CD1c-positive myeloid dendritic cell (primary cell): ENCODE results near the gene SRGAP1.
A peak's percentile ranks its signal among the peaks of the same experiment; 100 is the strongest.
"Not testable (repeated sequence)": the region's sequence is repeated elsewhere in the genome, so short reads cannot be mapped to it uniquely, and the experiment has no call there.

Experiments
- DNase-seq: peaks from one replicate; pipeline ENCODE4 v3.0.0-alpha.2; 2016; ENCODE audit errors: extremely low spot score

SRGAP1 gene

DNA sequence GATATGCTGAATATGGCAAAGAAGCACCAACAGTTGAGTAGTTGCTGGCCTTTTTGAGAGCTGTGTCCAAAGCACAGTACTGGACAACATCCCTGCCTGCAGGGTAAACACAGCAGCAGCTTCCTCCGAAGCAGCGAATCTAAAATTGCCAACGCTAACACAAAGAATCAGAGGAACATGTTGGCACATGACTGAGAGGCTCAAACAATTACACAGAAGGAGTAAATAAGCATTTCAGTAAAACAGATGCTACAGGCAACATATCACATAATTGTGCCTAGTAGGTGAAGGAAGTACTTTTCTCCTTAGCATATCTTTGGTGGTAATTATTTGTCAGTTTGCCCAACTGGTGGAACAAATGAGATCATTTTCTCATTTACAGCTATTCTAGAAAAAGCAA lies 325.5 kb downstream of the SRGAP1 start:
- DNase-seq: no peak

DNA sequence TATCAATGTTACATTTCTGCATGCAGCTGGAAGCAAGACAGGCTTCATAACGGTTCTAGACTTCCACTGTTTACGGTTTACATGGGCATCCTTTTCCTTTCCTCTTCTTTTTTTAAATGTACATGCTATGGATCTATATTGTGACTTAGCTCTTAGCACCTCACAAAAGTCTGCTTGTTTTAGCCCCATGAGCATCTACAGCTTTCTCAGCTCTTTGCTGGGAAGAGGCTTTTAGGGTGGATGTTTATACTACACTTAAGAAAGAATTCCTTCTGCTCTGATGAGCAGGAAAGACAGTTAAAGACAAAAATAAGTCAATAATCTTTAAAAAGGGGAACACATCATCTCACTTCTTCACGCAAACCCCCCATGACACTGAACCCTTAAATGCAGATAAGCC lies 326.2 kb downstream of the SRGAP1 start:
- no peak for DNase-seq

DNA sequence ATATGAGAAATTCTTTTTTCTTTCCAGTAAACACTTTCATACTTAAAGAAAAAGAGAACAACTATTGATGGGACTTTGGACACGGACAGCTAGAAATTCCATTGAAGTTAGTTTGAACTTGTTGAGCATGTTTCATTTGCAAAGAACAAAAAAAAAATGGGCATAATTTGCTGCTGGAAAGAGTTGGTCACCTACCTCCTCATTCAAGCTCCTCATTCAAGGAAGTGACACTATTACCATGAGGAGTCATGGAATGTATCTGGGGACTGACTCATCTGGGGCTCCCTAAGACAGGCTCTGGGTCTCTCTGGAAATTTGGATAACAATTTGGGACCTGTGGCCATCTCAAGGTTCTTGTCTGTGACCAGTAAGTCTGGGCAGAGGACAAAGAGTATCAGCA lies 327.2 kb downstream of the SRGAP1 start:
- DNase-seq: no peak

DNA sequence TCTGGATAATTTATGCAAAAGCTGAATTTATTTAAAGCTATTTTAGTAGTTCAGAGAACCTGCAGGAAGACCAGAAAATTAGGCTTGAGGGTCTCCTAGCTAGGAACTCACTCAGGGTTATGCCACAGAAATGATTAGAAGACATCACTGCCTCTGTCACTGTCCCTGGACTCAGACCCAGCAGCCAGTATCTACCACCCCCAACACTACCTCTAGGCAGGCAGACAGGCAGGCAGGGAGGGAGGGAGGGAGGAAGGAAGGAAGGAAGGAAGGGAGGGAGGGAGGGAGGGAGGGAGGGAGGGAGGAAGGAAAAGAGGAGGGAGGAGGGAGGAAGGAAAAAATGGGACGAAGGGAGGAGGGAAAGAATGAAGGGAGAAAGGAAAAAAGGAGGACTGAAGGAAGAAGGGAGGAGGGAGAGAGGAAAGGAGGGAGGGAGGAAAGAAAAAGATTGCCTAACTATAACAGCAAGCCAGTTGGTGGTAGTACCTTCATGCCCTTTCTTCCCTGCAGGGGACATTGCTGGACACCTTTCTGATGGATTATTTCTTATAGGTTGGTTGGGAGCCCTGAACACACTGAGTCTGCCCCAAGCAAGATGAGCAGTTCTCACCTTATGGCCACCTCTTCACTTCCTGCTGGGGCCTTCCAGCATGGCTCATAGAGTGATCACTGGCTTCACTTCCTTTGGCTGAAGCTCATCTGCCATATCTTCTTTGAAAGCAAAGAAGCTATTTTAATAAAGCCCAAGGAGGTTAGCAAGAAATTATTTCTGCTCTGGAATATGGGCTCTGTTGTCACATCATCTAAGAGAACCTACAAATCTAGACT lies 327.9 kb downstream of the SRGAP1 start:
- no peak for DNase-seq

DNA sequence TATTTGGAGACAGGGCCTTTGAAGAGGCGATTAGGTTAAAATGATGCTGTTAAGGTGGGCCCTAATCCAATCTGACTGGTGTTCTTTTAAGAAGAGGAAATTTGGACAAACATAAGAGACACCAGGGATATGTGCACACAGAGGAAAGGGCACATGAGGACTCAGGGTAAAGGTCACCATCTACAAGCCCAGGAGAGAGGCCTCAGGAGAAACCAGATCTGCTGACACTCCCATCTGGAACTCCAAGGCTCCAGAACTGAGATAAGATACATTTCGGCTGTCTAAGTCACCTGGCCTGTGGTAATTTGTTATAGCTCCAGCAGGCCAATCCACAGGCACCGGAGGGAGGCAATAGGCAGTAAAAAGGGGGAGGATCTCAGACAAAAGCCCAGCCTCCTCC lies 329.0 kb downstream of the SRGAP1 start:
- DNase-seq: no peak

DNA sequence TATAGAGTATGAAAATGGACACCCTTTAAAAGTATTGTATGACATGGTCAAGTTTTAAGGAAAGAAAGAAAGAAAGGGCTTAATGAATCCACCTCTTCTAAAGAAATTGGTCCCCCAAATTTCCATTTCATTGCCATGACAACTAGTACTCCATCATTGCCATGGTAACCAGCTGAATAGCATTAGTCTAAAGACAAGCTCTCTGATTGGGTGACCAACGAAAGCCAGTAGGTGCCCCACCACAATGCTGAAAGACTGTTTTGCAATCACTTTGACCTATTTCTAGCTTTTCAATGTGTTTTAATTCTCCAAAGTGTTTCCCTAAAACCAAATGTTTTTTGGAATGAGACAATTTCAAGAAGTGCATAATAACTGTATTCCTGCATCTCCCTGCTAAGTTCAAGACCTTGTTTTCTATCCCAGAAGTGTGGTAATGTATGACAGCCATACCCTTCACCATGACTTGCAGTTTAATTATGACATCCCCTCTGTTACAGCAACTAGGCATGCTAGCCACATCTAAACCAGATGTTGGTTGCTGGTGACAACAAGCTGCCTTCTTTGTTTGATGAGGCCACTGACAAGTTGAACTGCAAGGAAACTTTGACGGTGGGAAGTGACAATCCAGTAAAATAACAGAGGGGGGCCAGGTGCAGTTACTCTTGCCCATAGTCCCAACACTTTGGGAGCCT lies 330.9 kb downstream of the SRGAP1 start:
- DNase-seq: peak; percentile 10

DNA sequence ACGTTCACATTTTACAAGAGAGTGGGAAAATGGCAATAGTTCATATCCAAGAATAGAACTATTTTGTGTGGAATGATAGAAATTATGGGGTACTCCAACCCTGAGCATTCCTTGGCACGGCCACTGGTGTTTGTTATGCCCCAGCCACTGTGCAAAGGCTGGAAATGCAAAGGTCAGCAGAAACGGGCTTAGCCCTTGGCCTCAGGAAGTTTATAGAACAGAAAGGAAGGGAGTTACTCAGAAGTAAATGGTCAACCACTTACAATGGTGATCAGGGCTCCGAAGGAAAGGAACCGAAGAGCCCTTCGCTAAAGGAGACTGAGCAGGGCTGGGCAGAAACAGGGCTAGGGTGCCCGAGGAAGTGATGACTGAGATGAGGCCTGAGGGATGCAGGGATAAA lies 332.5 kb downstream of the SRGAP1 start:
- DNase-seq: no peak

DNA sequence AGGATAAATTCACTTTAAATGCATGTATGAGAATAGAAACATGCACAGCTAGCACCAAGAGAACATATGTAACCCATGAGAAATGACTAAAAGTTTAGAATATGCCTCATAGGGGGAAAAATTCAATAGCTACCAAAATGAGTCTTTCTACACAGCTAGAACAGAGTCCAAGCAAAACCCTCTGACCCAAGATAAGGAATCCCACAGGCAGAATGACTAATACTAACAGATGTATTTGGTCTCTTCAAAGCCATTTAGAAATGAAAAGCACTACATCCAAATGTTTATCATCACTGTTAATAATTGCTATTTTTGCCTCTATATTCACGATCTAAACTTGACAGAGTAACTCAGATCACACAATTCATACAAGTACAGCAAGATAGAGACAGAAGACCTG lies 333.6 kb downstream of the SRGAP1 start:
- DNase-seq: no peak

DNA sequence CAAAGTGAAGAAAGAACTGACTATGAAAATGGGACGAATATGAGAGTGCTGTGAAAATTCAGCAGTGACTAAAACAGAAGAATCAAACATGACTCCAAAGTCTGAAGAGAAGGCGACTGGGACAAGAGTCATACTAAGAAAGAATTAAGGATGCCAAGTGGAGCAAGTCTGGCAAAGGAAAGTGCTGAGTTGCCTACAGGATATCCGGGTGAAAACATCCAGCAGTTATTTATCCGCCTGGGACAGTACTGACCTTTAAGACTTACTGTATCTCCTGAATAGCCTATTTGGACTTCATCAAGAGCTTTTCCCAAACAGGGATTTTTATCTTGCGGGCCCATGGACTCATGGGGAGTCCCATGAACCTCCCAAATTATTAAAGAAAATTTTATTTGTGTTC lies 336.5 kb downstream of the SRGAP1 start:
- no peak for DNase-seq

DNA sequence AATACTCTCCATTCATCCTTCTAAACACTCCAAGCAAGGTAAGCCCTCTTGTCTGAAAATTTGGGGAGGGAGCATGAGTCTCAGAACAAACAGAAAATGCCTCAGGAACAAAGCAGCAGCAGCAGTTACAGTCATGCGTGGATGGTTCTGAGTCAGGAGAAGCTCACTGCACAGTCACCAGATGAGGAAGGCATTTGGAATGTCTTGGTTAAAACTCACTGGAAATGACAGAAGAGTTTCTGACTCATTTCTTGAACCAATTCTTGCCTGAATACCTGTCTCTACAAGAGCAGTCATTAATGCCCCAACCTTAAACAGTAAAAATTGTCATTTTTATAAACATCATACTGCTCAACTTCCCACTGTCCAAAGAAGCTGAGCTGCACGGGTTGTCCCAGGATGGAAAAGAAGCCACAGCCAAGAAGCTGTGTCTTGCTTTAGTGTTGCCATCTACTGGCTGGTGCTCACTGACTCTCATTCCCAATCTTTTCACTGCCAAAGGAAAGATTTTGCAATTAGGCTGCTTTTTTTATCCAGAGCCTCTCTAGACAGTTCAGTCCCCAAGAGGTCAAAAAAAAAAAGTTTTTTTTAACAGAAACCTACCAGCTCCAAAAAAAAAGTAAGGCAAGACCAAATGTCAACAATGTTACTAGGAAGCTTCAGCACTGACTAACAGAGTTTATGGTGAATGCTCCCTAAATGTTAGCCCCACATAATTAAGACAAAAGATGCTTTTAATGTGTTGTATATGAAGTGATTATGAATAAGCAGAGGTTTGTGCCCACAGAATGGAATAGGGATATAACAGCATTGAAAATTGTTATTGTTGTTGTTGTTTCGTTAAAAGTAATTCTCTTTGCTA lies 337.2 kb downstream of the SRGAP1 start:
- peak; percentile 32 for DNase-seq

DNA sequence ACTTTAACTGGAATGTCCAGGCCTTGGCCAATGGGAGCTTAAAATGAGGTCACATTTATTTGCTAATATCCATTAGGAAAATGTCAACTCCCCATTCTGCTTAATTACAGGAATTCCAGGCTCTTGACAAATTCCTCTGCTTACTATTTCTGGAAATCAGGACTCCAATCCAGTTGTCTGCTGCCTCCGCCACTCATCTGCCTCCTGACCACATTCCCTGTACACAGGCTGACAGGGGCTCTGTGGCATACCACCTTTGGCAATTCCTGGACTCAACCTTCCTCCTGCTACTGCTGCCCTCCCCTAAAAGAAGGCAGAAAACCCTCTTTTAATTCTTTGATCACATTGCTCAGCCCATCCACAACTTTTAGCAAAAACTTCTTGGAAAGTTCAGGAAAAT lies 339.7 kb downstream of the SRGAP1 start:
- no peak for DNase-seq

DNA sequence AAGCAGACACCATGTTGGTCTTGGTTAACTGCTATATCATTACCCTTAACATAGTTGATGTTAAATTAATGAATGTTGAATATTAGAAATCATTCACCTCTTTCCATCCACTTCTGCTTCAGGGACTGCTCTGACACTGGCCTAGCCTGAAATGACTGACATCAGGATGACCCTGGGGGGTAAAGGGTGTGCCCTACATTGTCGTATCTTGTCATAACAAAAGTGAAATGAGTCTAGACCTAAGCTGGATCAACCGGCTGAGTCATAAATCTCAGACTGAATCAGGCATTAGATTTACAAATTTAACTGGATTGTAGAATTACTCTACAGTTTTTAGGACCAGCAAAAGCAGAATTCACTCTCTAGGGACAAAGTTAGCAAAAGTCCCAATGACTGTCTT lies 342.3 kb downstream of the SRGAP1 start:
- DNase-seq: peak; percentile 42

DNA sequence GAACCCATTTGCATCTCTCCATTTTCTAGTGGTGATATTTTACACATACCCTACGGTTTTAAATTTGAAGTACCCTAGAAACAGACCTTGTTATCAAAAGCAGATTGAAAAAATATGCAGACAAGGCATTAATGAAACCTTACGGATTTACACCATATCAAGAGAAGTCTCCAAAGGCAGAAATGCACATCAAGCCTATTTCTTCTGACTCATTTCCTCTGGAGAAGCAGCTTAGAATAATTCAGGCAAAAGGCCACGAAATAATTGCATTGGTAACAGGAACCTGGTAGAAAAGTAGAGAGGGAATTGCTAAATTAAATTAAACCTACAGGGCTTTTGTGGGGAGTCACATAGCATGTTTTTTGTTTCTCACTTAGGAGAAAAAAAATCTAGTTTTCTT lies 342.9 kb downstream of the SRGAP1 start:
- peak; percentile 59 for DNase-seq

DNA sequence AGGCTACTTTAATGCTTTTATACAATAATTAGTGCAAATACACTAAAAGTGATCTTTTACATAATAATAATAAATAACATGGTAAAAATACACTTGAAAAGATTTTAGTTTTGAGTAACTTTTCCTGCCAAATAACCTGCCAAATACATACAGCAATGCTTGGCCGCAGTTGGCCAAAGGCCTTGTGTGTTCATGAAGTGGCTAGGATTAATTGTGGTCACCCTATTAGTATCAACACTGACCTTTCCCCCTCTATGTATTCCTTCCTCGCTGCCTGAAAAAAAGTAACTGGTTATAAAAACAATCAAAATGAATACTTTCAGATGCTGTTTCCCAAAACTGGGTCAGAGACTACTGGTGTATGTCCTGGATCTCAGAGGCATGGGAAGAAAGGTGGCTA lies 343.3 kb downstream of the SRGAP1 start:
- DNase-seq: no peak

DNA sequence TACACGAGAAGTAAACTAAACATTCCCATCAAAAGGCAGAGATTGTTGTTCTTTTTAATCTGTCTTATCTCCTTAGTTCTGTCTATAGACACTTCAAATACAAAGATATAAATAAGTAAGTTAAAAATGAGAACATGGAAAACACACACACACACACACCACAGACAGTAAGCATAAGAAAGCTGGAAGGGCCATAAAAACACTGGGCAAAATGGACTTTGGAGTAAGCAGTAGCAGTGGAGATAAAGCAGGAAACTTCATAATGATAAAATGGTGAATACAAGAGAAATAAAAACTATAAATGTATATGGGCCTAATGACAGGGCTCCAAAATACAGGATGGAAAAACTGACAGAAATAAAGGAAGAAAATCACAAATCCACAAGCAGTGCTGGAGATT lies 345.0 kb downstream of the SRGAP1 start:
- no peak for DNase-seq

DNA sequence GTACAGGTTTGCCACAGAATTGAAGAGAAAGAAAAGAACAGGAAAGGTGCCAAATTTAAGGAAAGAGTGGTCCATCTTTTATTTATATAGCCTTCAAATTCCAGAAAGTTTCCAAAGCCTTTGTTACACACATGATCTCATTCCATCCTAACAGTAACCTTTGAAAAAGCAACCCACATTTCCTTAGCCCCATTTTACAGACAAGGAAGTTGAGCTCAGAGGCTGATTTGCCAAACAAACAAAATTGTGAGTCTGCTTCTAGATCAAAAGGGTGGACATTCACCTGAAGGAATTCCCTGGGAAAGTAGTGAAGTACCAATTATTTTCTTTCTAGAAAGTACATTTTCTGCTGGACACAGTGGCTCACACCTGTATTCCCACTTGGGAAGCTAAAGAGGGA lies 345.6 kb downstream of the SRGAP1 start:
- no peak for DNase-seq

DNA sequence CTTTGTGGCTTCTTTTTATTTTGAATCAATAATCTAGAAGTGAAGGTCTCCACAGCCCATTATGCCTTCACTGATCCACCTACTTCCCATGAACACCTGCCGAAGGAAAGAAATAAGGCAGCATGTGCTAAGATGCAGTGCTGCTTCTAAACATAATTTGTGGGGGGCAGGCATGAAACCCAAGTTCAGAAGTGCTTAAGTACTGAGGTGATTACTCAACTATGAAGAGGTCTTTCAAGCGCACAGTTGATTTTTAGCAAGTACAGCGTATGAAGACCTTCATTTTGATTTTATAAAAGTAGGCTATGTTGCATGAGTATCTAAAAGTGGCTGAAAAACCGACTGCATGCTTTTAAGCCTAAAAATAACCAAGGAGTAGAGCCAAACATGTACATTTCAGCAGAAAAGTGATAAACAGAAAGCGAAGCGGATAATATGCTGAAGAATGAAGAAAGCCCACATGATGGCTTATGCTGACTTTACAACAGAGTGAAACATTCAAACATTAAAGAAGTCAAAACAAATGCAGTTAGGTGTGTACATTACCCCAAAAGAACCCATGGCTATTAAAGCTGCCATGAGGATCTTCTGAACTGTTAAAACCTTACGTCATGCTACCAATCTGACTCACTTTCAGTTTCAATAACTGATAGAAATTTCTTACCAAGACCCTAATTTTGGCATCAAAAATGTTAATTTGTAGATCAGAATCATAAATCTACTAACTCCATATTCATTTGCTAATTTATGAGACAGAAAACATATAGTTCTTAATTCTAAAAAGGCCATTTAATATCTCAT lies 348.3 kb downstream of the SRGAP1 start:
- DNase-seq: no peak

DNA sequence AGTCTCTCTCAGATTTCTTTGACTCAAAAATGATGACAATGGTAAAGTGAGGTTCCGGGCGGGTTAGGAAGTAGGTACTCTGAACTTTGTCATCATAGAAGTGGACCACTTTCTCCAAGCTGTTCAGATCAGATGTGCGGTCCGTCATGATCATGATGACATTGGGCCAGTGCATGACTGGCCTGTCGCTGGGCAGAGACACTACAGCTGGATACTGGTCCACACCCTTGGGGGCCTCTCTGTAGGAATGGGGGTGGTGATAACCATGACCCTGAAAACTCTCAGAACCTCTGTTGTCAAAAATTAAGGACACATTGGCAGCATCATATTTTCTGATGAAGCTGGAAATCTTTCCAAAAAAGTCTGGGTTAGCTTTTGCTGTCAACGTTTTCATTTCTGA lies 349.4 kb downstream of the SRGAP1 start:
- DNase-seq: no peak

DNA sequence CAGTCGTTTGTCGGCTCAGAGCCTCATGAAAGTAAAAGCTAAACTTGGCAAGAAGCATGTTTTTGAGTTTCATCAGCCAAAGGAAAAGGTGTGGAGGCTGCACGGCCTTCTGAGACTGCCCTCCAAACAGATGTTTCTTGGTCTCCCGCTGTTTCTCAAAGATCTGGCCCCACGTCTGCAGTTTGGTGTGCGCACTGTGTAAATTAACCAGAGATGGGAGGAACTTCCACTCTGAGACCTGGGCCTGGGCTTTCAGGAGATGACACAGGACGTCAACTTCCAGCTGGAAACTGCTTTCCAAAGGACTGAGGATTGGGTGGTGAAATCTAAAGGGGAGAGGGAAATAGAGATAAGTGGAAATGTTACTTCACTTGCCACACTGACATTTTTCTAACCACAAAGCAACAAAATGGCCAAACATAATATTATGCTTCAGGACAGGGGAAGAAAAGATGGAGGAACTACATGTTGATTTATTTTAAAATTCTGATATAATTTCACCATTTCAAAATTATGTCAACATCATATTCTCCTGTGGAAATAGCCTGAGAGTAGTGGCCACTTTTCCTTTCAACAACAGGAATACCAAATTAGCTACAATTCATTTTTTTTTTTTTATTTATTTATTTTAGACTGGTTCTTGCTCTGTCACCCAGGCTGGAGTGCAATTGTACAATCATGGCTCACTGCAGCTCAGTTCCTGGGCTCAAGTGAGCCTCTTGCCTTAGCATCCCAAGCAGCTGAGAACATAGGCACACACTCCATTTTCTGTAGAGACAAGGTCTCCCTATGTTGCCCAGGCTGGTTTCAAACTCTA lies 350.0 kb downstream of the SRGAP1 start:
- DNase-seq: no peak

DNA sequence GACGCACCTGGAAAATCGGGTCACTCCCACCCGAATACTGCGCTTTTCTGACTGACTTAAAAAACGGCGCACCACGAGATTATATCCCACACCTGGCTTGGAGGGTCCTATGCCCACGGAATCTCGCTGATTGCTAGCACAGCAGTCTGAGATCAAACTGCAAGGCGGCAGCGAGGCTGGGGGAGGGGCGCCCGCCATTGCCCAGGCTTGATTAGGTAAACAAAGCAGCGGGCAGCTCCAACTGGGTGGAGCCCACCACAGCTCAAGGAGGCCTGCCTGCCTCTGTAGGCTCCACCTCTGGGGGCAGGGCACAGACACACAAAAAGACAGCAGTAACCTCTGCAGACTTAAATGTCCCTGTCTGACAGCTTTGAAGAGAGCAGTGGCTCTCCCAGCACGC lies 351.3 kb downstream of the SRGAP1 start:
- DNase-seq: not testable (repeated sequence)

DNA sequence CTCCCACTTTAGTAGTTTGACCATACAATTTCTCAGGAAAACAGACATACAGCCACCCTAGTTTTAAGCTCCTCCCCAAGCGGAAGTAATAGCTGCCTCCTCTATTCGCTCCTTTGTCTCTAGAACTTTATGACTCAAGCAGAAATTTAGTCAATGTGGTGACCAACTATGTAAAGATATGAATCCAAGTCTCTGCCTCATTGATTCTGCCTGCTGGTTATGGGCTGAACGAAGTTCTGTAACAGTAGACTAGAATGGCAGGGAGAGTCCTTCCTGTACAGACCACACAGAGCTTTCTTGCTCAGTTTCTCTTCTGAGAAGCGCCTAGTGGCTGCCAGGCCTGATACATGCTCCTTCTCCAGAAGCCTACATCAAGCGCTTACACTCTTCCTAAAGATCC lies 358.5 kb downstream of the SRGAP1 start:
- DNase-seq: peak; percentile 48
